Measurements from ENCODE around the gene S100A14. TPM values are rescaled to one million over a fixed set of nuclear protein-coding genes. Genes with fewer than 3 reads are reported as not detected.

The S100A14 gene
- total RNA-seq, 1 experiment from 2014 or later, result not detected

DNA sequence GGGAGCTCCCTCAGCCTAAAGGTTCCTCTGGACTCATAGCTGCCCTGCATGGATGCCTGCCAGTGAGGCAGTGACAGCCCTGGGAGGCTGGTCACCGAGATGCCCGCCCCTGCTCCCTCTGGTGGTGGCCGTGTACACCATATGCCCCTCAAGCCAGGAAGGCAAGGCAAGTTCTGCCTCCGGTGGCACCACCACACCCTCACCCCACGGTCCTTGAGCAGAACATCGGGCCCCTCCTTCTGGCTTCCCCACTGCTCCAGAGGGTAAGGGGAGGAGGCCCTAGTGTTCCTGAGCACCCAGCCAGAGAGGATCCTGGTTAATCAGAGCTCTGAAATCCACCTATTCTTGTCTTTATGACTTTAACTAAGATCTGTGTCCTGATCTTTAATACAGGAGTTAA lies 1.5 kb upstream of the S100A14 start:
- no peaks in the 10 kb centered on the region for H3K9me2 ChIP-seq (replicated peaks; ENCODE audit: insufficient read depth, low read length)
- DNase-seq, result peak; percentile 84
- H3K36me3 ChIP-seq (ENCODE audit: insufficient read depth, low read length), result no peaks in the 10 kb centered on the region
- H3K79me2 ChIP-seq (ENCODE audit: low read length), result no peaks in the 10 kb centered on the region
- H3K27ac ChIP-seq (ENCODE audit: low read length), result no peak overlapping the region
- H3K9ac ChIP-seq (ENCODE audit: low read length), result no peak overlapping the region
- H3K4me2 ChIP-seq (ENCODE audit: low read depth, low read length, poor library complexity, severe bottlenecking), result no peak overlapping the region
- H3K9me3 ChIP-seq (ENCODE audit: low read length), result no peaks in the 10 kb centered on the region
- no peaks in the 10 kb centered on the region for H4K20me1 ChIP-seq (ENCODE audit: insufficient read depth, low read depth, low read length)
- H3K4me3 ChIP-seq (ENCODE audit: low read length), result no peak overlapping the region
- no peaks in the 10 kb centered on the region for H3K4me1 ChIP-seq (ENCODE audit: low read length)
- no peaks in the 10 kb centered on the region for H3K27me3 ChIP-seq (ENCODE audit: low read length)
- H2AFZ ChIP-seq (ENCODE audit: low read length), result no peak overlapping the region

DNA sequence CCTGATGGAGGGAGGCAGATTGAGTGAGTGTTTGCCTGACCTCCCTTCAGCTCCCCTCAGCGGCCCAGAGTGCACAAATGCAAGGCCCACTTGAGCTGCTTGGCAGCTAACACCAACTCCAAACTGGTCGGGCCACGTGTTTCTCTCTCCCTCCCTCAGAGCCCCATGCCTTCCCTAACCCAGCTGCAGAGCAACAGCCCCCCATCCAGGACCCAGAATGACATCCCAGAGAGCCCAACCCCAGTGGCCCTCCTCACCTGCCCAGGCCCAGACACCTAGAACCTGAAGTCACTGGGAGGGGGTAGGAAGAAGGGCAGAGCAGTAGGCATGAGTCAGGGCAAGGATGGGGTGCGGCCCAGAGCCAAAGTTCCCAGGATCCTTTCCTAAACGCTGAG lies 789 bp upstream of the S100A14 start:
- no peaks in the 10 kb centered on the region for H3K9me3 ChIP-seq (ENCODE audit: low read length)
- no peak overlapping the region for H3K4me3 ChIP-seq (ENCODE audit: low read length)
- H3K9me2 ChIP-seq (replicated peaks; ENCODE audit: insufficient read depth, low read length), result no peaks in the 10 kb centered on the region
- H3K4me2 ChIP-seq (ENCODE audit: low read depth, low read length, poor library complexity, severe bottlenecking), result no peak overlapping the region
- H3K9ac ChIP-seq (ENCODE audit: low read length), result no peak overlapping the region
- no peaks in the 10 kb centered on the region for H3K79me2 ChIP-seq (ENCODE audit: low read length)
- no peak overlapping the region for H3K27ac ChIP-seq (ENCODE audit: low read length)
- no peak for DNase-seq
- H3K27me3 ChIP-seq (ENCODE audit: low read length), result no peaks in the 10 kb centered on the region
- H2AFZ ChIP-seq (ENCODE audit: low read length), result no peak overlapping the region
- no peaks in the 10 kb centered on the region for H3K4me1 ChIP-seq (ENCODE audit: low read length)
- H3K36me3 ChIP-seq (ENCODE audit: insufficient read depth, low read length), result no peaks in the 10 kb centered on the region
- no peaks in the 10 kb centered on the region for H4K20me1 ChIP-seq (ENCODE audit: insufficient read depth, low read depth, low read length)

DNA sequence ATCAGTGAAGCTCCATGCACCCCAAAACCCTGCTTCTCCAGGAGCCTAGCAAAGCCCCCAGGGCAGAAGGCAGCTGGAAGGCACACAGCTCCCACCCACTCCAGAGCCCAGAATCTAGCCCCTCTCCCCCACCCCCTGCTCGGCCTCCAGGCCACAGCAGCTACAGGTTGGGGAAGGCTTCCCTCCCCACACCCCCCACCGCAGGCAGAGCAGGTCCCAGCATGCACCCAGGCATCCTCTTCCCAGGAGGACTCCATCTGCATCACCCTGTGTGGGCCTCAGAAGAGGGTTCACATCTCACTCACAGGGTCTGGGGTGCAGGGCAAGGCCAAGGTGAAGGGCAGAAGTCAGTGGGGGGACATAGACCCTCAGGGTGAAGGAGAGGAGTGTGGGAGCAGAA lies 719 bp downstream of the S100A14 start:
- no peaks in the 10 kb centered on the region for H3K9me2 ChIP-seq (replicated peaks; ENCODE audit: insufficient read depth, low read length)
- H3K4me1 ChIP-seq (ENCODE audit: low read length), result no peaks in the 10 kb centered on the region
- no peak overlapping the region for H3K4me3 ChIP-seq (ENCODE audit: low read length)
- H3K9me3 ChIP-seq (ENCODE audit: low read length), result no peaks in the 10 kb centered on the region
- no peak overlapping the region for H2AFZ ChIP-seq (ENCODE audit: low read length)
- H3K27me3 ChIP-seq (ENCODE audit: low read length), result no peaks in the 10 kb centered on the region
- no peak overlapping the region for H3K27ac ChIP-seq (ENCODE audit: low read length)
- H3K9ac ChIP-seq (ENCODE audit: low read length), result no peak overlapping the region
- no peaks in the 10 kb centered on the region for H3K79me2 ChIP-seq (ENCODE audit: low read length)
- H3K36me3 ChIP-seq (ENCODE audit: insufficient read depth, low read length), result no peaks in the 10 kb centered on the region
- H4K20me1 ChIP-seq (ENCODE audit: insufficient read depth, low read depth, low read length), result no peaks in the 10 kb centered on the region
- no peak overlapping the region for H3K4me2 ChIP-seq (ENCODE audit: low read depth, low read length, poor library complexity, severe bottlenecking)
- DNase-seq, result no peak

DNA sequence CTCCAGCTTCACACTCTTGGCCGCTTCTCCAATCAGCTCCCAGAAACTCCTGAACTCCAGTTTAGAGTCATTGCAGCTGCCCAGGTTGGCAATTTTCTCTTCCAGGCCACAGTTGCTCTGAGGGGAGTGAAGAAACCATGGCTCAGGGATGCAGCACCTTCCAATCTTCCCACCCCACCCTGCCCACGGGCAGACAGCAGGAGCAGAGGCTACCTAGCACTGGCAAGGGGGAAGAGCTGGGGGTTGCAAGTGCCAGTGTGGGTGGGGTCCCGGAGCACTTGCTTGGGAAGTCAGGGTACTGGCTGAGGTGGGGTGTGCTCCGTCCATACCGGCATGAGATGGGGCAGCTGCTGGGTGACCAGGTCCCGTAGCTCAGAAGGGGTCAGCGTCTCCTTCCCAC lies 1.2 kb downstream of the S100A14 start:
- Histone ChIP-seq H2AFZ (ENCODE audit: low read length) (no peak overlapping the region), H3K9me2 (replicated peaks; ENCODE audit: insufficient read depth, low read length) (no peaks in the 10 kb centered on the region), H4K20me1 (ENCODE audit: insufficient read depth, low read depth, low read length) (no peaks in the 10 kb centered on the region), H3K27ac (ENCODE audit: low read length) (no peak overlapping the region), H3K4me2 (ENCODE audit: low read depth, low read length, poor library complexity, severe bottlenecking) (no peak overlapping the region), H3K36me3 (ENCODE audit: insufficient read depth, low read length) (no peaks in the 10 kb centered on the region), H3K9ac (ENCODE audit: low read length) (no peak overlapping the region), H3K9me3 (ENCODE audit: low read length) (no peaks in the 10 kb centered on the region), H3K27me3 (ENCODE audit: low read length) (no peaks in the 10 kb centered on the region), H3K4me1 (ENCODE audit: low read length) (no peaks in the 10 kb centered on the region), H3K79me2 (ENCODE audit: low read length) (no peaks in the 10 kb centered on the region), H3K4me3 (ENCODE audit: low read length) (no peak overlapping the region)
- DNase-seq, result no peak

DNA sequence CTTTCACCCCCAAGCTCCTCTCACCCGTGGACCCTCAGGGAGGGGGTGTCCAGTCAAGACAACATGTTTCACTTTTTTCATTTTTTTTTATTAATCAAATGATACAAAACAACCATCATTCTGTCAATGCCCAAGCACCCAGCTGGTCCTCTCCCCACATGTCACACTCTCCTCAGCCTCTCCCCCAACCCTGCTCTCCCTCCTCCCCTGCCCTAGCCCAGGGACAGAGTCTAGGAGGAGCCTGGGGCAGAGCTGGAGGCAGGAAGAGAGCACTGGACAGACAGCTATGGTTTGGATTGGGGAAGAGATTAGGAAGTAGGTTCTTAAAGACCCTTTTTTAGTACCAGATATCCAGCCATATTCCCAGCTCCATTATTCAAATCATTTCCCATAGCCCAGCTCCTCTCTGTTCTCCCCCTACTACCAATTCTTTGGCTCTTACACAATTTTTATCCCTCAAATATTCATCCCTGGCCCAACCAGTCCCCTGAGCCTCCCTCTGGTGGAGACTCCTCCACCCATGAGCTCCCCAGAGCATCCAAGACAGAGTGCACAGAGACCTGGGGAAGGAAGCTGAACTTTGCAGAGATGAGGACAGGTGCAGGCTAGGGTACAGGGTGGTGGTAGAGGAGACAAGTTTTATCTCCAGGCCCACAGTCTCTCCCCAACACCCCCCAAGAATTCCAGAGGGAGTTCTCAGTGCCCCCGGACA lies 1.8 kb downstream of the S100A14 start:
- no peak for DNase-seq
- H2AFZ ChIP-seq (ENCODE audit: low read length), result no peak overlapping the region
- no peaks in the 10 kb centered on the region for H3K27me3 ChIP-seq (ENCODE audit: low read length)
- H3K9me3 ChIP-seq (ENCODE audit: low read length), result no peaks in the 10 kb centered on the region
- H3K9me2 ChIP-seq (replicated peaks; ENCODE audit: insufficient read depth, low read length), result no peaks in the 10 kb centered on the region
- no peak overlapping the region for H3K4me3 ChIP-seq (ENCODE audit: low read length)
- H3K4me1 ChIP-seq (ENCODE audit: low read length), result no peaks in the 10 kb centered on the region
- no peaks in the 10 kb centered on the region for H4K20me1 ChIP-seq (ENCODE audit: insufficient read depth, low read depth, low read length)
- no peak overlapping the region for H3K27ac ChIP-seq (ENCODE audit: low read length)
- H3K79me2 ChIP-seq (ENCODE audit: low read length), result no peaks in the 10 kb centered on the region
- H3K36me3 ChIP-seq (ENCODE audit: insufficient read depth, low read length), result no peaks in the 10 kb centered on the region
- H3K4me2 ChIP-seq (ENCODE audit: low read depth, low read length, poor library complexity, severe bottlenecking), result no peak overlapping the region
- H3K9ac ChIP-seq (ENCODE audit: low read length), result no peak overlapping the region

DNA sequence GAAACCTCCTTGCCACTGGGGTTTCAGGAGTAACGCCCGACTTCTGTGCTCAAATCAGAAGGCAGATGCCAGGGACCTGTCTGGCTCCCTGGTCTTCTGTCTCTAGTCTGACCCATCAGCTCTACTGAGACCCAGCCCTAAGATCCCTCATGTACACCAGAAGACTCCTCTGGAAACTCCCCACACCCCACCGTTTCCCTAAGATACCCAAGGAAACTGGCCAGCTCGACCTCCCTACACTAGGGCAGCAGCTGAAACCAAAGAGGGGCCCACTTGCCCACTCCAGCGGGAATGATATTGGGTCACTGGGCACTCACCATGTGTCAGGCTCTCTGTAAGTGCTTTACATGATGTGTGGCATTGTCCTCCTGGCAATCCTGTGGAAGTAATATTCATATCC lies 2.7 kb downstream of the S100A14 start:
- H3K36me3 ChIP-seq (ENCODE audit: insufficient read depth, low read length), result no peaks in the 10 kb centered on the region
- no peaks in the 10 kb centered on the region for H3K4me1 ChIP-seq (ENCODE audit: low read length)
- H3K79me2 ChIP-seq (ENCODE audit: low read length), result no peaks in the 10 kb centered on the region
- no peaks in the 10 kb centered on the region for H4K20me1 ChIP-seq (ENCODE audit: insufficient read depth, low read depth, low read length)
- no peak for DNase-seq
- no peak overlapping the region for H3K27ac ChIP-seq (ENCODE audit: low read length)
- no peaks in the 10 kb centered on the region for H3K9me3 ChIP-seq (ENCODE audit: low read length)
- no peak overlapping the region for H3K4me3 ChIP-seq (ENCODE audit: low read length)
- no peak overlapping the region for H3K4me2 ChIP-seq (ENCODE audit: low read depth, low read length, poor library complexity, severe bottlenecking)
- no peaks in the 10 kb centered on the region for H3K27me3 ChIP-seq (ENCODE audit: low read length)
- no peaks in the 10 kb centered on the region for H3K9me2 ChIP-seq (replicated peaks; ENCODE audit: insufficient read depth, low read length)
- no peak overlapping the region for H2AFZ ChIP-seq (ENCODE audit: low read length)
- H3K9ac ChIP-seq (ENCODE audit: low read length), result no peak overlapping the region

DNA sequence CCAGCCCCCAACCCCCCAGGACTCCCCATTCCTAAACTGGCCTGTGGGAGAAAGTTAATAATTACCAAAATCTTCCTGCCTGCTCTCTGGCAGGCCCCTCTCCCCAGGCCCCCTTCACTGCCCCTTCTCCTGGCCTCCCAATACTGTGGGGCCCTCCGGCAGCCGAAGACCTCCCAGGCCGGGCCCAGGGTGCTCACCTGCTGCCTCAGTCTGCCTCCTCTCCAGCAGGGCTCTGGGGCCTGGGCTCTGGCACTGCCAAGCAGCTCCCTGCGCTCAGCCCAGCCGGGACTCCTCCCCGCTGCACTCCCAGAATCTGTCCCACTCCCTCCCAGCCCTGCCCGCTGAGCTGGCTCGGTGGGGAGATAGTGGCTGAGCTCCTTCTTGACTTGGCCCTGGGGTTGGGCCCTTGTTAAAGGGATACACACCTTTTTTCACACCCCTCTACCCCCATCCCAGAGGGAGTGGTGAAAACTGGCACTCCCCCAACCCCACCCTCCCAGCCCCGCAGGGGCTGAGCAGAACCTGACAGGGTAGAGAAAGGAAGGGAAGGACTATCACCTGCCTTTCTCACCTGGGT lies 3.3 kb downstream of the S100A14 start, which contains the start of gene S100A16:
TSS of gene S100A16 (minus strand) at position 383 of the 577 bp plus-strand sequence. CDS start 4,986 bp downstream, outside the sequence.
- Histone ChIP-seq H3K4me1 (ENCODE audit: low read length) (peaks cover under 1% of the 10 kb centered on the region; the same call in 1 of the 2 replicates), H3K36me3 (ENCODE audit: insufficient read depth, low read length) (no peaks in the 10 kb centered on the region), H3K27me3 (ENCODE audit: low read length) (no peaks in the 10 kb centered on the region), H3K27ac (ENCODE audit: low read length) (no peak within 1 kb of the TSS), H3K79me2 (ENCODE audit: low read length) (no peaks in the 10 kb centered on the region), H3K9ac (ENCODE audit: low read length) (no peak within 1 kb of the TSS), H3K9me3 (ENCODE audit: low read length) (no peaks in the 10 kb centered on the region), H4K20me1 (ENCODE audit: insufficient read depth, low read depth, low read length) (no peaks in the 10 kb centered on the region), H2AFZ (ENCODE audit: low read length) (no peak within 1 kb of the TSS), H3K4me2 (ENCODE audit: low read depth, low read length, poor library complexity, severe bottlenecking) (no peak within 1 kb of the TSS), H3K4me3 (ENCODE audit: low read length) (no peak within 1 kb of the TSS), H3K9me2 (replicated peaks; ENCODE audit: insufficient read depth, low read length) (no peaks in the 10 kb centered on the region)
- no peak for DNase-seq

DNA sequence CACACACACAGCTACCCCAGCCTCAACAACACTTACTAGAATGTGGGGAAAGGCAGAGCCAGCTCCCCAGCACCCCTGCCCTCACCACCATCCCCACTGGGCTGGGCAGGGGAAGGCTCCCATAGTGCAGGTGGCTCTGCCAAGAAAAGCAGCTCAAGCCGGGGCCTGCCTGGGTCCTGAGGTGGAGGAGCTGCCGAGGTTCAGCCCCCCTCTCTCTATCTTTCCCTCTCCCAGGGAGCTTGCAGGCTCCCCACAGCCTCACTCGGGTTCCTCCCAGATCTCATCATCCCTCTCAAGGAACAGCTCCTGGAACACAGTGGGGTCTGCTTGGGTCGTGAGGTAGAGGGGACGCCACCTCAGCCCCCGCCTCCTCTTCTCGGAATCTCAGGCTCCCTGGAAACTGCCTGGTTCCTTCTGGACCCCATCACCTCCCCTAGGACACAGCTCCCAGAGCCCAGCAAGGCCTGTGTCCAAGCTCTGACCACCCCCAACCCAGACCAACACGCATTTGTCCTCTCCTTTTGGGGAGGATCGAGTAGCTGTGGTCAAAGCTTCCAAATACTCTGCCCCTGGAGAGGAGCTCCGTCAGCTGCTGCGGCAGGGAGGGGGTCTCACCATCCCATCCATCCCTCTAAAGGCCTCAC lies 3.9 kb downstream of the S100A14 start:
- H3K36me3 ChIP-seq (ENCODE audit: insufficient read depth, low read length), result no peaks in the 10 kb centered on the region
- peaks cover 4% of the 10 kb centered on the region for H3K4me1 ChIP-seq (ENCODE audit: low read length)
- H3K9me3 ChIP-seq (ENCODE audit: low read length), result no peaks in the 10 kb centered on the region
- H3K9ac ChIP-seq (ENCODE audit: low read length), result no peak overlapping the region
- no peaks in the 10 kb centered on the region for H3K27me3 ChIP-seq (ENCODE audit: low read length)
- no peaks in the 10 kb centered on the region for H3K9me2 ChIP-seq (replicated peaks; ENCODE audit: insufficient read depth, low read length)
- H2AFZ ChIP-seq (ENCODE audit: low read length), result no peak overlapping the region
- H3K4me2 ChIP-seq (ENCODE audit: low read depth, low read length, poor library complexity, severe bottlenecking), result no peak overlapping the region
- DNase-seq, result no peak
- H3K27ac ChIP-seq (ENCODE audit: low read length), result no peak overlapping the region
- H4K20me1 ChIP-seq (ENCODE audit: insufficient read depth, low read depth, low read length), result no peaks in the 10 kb centered on the region
- H3K79me2 ChIP-seq (ENCODE audit: low read length), result no peaks in the 10 kb centered on the region
- H3K4me3 ChIP-seq (ENCODE audit: low read length), result no peak overlapping the region

All from Karpas-422 (cell line).